BLaER1 (cell line): ENCODE results near the gene MAL.

Experiments used
- H3K27ac ChIP-seq: shearing (Covaris generic); formaldehyde crosslinking; 2 replicates; pipeline ENCODE4 v1.8.1; 2022
- H3K27me3 ChIP-seq: shearing (Covaris generic); formaldehyde crosslinking; 2 replicates; pipeline ENCODE4 v1.8.1; 2022
- H3K36me3 ChIP-seq: shearing (Covaris generic); formaldehyde crosslinking; 2 replicates; pipeline ENCODE4 v1.8.1; 2022
- H3K4me1 ChIP-seq: shearing (Covaris generic); formaldehyde crosslinking; 2 replicates; pipeline ENCODE4 v1.8.1; 2022
- H3K4me2 ChIP-seq: shearing (Covaris generic); formaldehyde crosslinking; 2 replicates; pipeline ENCODE4 v1.8.1; 2022
- H3K4me3 ChIP-seq: shearing (Covaris generic); formaldehyde crosslinking; 2 replicates; pipeline ENCODE4 v1.8.1; 2022
- H3K9ac ChIP-seq: shearing (Covaris generic); formaldehyde crosslinking; 2 replicates; pipeline ENCODE4 v1.8.1; 2022
- H3K9me3 ChIP-seq: shearing (Covaris generic); formaldehyde crosslinking; 2 replicates; pipeline ENCODE4 v1.8.1; 2022
- H4K20me1 ChIP-seq: shearing (Covaris generic); formaldehyde crosslinking; 2 replicates; pipeline ENCODE4 v1.8.1; 2022
- Cebpa-rat ChIP-seq: shearing (Covaris generic); IDR thresholded peaks from 2 replicates; pipeline ENCODE4 v1.8.1; 2022

MAL gene

DNA sequence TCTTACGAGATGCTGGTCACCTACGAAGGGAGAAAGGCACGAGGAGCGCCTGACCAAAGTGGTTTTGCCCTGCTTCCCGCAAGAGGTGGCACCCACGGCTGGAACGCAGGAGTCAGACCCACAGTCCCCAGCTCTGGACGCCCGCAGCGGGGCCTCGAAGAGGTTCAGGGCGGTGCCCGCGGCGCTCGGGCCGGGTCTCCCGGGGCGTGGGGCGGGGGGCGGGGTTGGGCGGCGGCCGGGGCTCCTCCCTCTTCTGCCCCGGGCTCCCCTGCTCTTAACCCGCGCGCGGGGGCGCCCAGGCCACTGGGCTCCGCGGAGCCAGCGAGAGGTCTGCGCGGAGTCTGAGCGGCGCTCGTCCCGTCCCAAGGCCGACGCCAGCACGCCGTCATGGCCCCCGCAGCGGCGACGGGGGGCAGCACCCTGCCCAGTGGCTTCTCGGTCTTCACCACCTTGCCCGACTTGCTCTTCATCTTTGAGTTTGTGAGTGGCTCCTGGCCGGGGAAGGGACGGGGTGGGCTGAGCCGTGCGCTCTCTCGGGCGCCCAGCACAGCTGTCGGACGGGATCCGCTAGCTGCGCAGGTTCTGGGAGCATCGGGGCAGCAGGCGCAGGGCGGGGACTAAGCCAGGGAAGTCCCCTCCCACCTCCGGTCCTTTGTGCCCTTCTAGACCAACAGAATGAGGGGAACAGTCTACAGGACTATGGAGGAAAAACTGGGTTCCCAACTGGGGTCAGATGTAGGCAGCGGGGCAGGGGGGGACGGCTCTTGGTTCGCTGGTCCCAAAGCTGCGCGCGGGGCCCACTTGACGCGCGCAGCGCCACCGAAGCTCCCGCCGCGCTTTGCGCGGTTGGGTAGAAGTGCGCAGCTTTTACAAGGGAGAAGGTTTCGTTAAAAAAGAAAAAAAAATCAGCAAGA lies at the start of gene MAL:
MAL (plus strand) TSS at position 303 of the 914 bp plus-strand sequence; CDS start at position 388, 85 bp downstream.
- Histone ChIP-seq H3K27me3 (peaks cover 61% of the 10 kb centered on the region), H3K9me3 (no peaks in the 10 kb centered on the region), H3K4me1 (peaks cover 14% of the 10 kb centered on the region), H4K20me1 (peaks cover 20% of the 10 kb centered on the region; the same call in 1 of the 2 replicates), H3K4me3 (peak within 1 kb of the TSS; percentile 56), H3K4me2 (peak within 1 kb of the TSS; percentile 78), H3K27ac (no peak within 1 kb of the TSS), H3K9ac (no peak within 1 kb of the TSS), H3K36me3 (no peaks in the 10 kb centered on the region)
- no peak for TF ChIP-seq Cebpa-rat

DNA sequence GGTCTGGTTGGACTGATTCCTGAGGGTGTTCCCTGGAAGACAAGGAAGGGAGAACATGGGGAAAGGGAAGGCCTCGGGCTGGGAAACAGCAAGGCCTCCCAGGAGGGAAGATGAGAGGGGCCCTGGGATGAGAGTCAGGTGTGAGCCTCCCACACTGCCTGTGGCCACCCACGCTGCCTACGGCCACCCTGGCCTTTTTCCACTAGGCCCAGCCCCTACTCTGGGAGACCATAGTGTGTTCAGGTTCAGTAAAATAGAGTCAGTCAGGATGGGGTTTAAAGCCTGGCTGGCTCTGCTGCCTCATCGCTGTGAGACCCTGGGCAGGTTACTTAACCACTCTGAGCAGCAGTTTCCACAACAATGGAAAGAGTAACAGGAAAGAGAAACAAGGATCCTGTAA lies 47.7 kb upstream of the MAL start:
- Histone ChIP-seq H3K9ac (no peak overlapping the region), H4K20me1 (no peaks in the 10 kb centered on the region), H3K27ac (no peak overlapping the region), H3K4me2 (no peak overlapping the region), H3K9me3 (no peaks in the 10 kb centered on the region), H3K27me3 (no peaks in the 10 kb centered on the region), H3K4me3 (no peak overlapping the region), H3K4me1 (peaks cover 6% of the 10 kb centered on the region), H3K36me3 (no peaks in the 10 kb centered on the region)
- TF ChIP-seq Cebpa-rat, result no peak

DNA sequence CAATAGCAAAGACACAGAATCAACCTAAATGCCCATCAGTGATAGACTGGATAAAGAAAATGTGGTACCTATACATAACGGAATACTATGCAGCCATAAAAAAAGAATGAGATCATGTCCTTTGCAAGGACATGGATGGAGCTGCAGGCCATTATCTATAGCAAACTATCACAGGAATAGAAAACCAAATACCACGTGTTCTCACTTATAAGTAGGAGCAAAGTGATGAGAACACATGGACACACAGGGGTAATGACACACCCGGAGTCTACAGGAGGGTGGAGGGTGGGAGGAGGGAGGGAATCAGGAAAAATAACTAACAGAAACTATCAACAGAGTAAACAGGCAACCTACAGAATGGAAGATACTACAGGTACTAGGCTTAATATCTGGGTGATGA lies 46.6 kb upstream of the MAL start:
- Histone ChIP-seq H3K4me3 (no peak overlapping the region), H3K4me2 (no peak overlapping the region), H3K27ac (no peak overlapping the region), H3K9ac (no peak overlapping the region), H3K4me1 (peaks cover 14% of the 10 kb centered on the region), H3K27me3 (no peaks in the 10 kb centered on the region), H3K9me3 (no peaks in the 10 kb centered on the region), H3K36me3 (no peaks in the 10 kb centered on the region), H4K20me1 (no peaks in the 10 kb centered on the region)
- TF ChIP-seq Cebpa-rat, result no peak

DNA sequence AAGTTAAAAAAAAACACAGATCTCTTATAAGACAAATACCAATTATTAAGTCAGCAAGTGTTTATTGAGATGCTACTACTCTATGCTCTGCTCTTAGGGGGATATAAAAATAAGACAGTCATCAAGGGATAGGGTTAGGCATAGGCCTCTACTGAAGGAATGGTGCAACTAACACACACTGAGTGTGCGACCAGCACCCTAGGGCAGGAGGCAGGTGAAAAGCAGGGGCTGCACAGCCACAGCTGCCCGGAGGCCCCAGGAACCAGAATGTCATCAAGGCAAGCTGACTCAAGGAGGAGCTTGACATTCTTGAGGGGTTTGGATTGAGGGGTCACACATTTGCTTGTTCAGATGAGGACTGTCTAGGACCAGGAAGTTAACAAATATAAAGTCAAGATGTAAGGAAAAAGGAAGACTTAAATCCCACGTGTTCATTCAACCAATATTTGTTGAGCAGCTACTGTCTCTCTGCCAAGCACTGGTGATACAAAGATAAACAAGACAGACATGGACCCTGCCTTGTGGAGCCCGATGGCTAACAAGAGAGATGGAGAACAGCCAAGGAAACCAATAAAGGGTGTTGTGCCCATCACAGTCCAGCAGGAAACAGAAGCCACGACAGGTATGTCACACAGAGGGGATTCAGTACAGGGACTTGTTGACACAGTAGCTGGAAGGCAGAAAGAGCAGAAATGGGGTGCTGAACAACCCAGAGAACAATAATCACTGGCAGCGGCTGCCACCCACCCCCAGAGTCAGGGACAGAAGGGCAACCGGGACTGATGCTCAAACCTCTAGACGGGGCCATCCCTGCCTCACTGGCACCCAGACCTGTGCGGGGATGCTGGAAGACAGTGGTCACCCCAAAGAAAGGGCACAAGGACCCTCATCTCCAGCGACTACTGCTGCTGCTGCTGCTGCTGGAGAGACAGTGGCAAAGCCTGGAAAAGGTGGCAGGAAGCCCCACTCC lies 45.8 kb upstream of the MAL start:
- TF ChIP-seq Cebpa-rat, result no peak

DNA sequence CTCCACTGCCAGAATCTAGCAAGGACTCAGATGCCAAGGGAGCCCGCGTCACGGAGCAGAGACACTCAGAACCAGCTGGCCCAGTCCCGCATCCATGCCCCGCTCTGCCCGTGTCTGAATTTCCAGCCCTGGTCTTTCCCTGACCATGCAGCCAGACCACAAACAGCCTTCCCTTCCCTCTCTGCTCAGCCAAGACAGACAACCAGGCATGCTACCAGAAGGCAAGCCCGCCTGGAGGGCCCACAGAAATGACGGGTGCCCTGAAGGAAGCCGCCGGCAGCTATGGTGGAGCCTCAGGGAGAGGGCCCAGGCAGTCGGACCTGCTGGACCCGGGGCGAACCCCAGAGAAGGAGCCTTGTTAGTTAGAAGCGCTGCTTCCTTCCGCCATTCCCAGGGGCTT lies 45.1 kb upstream of the MAL start:
- H3K4me2 ChIP-seq, result no peak overlapping the region

More for the DNA sequence above, 45.8 kb upstream of the MAL start:
- Histone ChIP-seq H3K36me3 (no peaks in the 10 kb centered on the region), H3K27me3 (no peaks in the 10 kb centered on the region), H4K20me1 (no peaks in the 10 kb centered on the region), H3K9ac (no peak overlapping the region), H3K27ac (no peak overlapping the region), H3K4me1 (peaks cover 14% of the 10 kb centered on the region), H3K4me3 (no peak overlapping the region), H3K4me2 (no peak overlapping the region), H3K9me3 (no peaks in the 10 kb centered on the region)

DNA sequence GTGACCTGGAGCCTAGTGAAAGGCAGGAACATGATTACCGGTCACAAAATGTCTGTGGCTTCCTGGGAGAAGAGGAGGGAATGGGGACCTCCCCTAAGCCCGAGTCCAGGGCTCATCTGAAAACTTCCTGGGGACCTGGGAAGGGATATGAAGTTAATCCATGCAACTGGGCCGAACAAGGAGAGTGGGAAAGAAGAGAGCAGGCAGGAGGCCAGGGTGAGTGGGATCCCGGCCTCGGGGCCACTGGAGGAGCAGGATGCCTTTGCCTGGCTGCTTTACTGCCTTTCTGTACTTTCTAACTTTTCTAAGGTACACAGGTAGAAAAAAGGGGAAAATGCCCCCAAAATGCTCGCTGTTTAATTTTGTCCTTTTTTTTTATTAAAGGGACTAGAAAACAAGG lies 43.4 kb upstream of the MAL start:
- H3K36me3 ChIP-seq, result no peaks in the 10 kb centered on the region

More for the DNA sequence above, 45.1 kb upstream of the MAL start:
- Histone ChIP-seq H4K20me1 (no peaks in the 10 kb centered on the region), H3K36me3 (no peaks in the 10 kb centered on the region), H3K4me3 (no peak overlapping the region), H3K9me3 (no peaks in the 10 kb centered on the region), H3K27me3 (no peaks in the 10 kb centered on the region), H3K9ac (no peak overlapping the region), H3K27ac (no peak overlapping the region), H3K4me1 (peaks cover 19% of the 10 kb centered on the region)
- TF ChIP-seq Cebpa-rat, result no peak

DNA sequence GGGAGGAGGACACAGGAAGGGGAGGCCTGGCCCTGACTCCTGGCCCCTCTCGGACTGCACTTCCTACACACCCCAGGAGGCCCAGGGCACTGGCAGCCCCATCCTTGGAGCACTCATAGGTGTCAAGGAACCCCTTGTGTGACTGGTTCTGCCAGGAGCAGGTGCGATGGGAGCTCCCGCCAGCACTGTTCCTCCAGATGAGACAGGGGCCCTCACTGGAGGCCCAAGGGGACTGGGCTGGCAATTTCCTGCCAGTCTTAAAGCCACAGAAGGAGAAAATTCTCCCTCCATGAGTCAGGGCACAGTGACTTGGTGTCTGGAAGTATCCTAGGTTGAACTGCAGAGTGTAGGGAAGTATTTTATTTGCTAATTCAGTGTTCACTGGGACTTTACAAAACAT lies 42.8 kb upstream of the MAL start:
- Histone ChIP-seq H3K4me3 (no peak overlapping the region), H3K9me3 (no peaks in the 10 kb centered on the region), H3K4me2 (peak overlapping the region; percentile 53), H4K20me1 (no peaks in the 10 kb centered on the region), H3K4me1 (peaks cover 20% of the 10 kb centered on the region), H3K9ac (no peak overlapping the region), H3K27me3 (no peaks in the 10 kb centered on the region), H3K36me3 (no peaks in the 10 kb centered on the region), H3K27ac (no peak overlapping the region)
- TF ChIP-seq Cebpa-rat, result no peak

More for the DNA sequence above, 43.4 kb upstream of the MAL start:
- Histone ChIP-seq H3K27ac (no peak overlapping the region), H3K4me1 (peaks cover 20% of the 10 kb centered on the region), H3K4me3 (no peak overlapping the region), H3K9me3 (no peaks in the 10 kb centered on the region), H3K27me3 (no peaks in the 10 kb centered on the region), H3K4me2 (no peak overlapping the region; the same call in 1 of the 2 replicates), H4K20me1 (no peaks in the 10 kb centered on the region), H3K9ac (no peak overlapping the region)
- no peak for TF ChIP-seq Cebpa-rat

DNA sequence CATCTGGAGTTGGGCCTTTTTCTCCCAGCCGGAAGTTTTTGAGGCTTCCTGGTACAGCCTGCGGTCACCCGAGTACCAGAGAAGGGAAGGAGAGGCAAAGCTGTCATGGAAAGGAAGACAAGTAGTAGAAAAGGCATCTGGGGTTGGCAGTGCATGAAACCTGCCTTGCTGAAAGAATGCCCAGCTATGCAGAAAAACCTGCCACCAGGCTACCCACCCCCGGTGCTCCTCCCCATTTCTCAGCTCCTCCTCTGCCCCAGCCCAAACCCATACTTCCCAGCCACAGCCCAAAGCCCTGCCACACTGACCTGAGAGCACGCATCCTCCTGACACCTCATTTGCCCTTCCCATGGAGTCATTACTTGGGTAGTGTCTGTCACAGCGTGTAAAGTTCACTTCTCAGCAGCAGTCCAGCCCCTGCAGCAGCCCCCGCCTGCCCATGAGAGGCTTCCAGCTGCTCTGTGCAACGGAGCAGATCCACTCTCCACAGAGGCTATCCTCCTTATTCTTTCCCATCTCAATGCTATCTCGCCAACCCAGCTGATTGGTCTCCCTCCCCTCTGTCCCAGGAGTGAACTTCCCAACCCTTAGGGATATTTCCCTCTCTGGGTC lies 40.4 kb upstream of the MAL start:
- no peak overlapping the region for H3K9ac ChIP-seq
- no peak for TF ChIP-seq Cebpa-rat
- no peaks in the 10 kb centered on the region for H4K20me1 ChIP-seq
- H3K4me1 ChIP-seq, result peaks cover 20% of the 10 kb centered on the region
- no peak overlapping the region for H3K4me3 ChIP-seq
- H3K27me3 ChIP-seq, result peaks cover 14% of the 10 kb centered on the region
- H3K4me2 ChIP-seq, result no peak overlapping the region
- no peaks in the 10 kb centered on the region for H3K9me3 ChIP-seq
- H3K27ac ChIP-seq, result no peak overlapping the region
- no peaks in the 10 kb centered on the region for H3K36me3 ChIP-seq

DNA sequence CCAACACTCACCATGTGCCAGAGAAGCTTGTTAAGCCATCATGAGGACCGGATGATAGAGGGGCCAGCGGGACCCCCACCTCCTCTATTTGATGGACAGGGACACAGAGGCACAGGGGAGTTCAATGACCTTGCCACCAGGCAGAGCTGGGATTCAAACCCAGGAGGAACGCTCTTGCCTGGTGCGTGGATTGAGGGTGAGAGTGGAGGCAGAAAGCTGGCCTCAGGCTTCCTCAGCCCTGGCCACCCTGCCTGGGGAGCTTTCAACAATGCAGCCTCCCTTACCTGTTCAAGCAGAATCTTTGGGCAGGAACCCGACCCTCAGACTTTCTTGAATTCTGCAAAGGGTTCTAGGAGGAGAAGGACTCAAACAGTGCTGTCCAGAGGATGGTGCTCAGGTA lies 39.9 kb upstream of the MAL start:
- Histone ChIP-seq H3K4me3 (no peak overlapping the region), H3K9ac (no peak overlapping the region), H3K27me3 (peaks cover 19% of the 10 kb centered on the region), H3K4me2 (no peak overlapping the region), H3K9me3 (no peaks in the 10 kb centered on the region), H3K36me3 (no peaks in the 10 kb centered on the region), H3K27ac (no peak overlapping the region), H4K20me1 (peaks cover 1% of the 10 kb centered on the region; the same call in 1 of the 2 replicates), H3K4me1 (peaks cover 20% of the 10 kb centered on the region)
- no peak for TF ChIP-seq Cebpa-rat
